HL-60/S4 treated with retinoic acid at 250 ng/mL for 4 days and 3 days (cell line): ENCODE results near the gene COL4A1.

Experiments used
- in situ Hi-C: fragments of 300-500 bp; cut with MboI; formaldehyde crosslinking; loops from 2 replicates; pipeline ENCODE4 v1.7.0; 2022; ENCODE audit warnings: low sequenced_read_pairs

The COL4A1 gene

DNA sequence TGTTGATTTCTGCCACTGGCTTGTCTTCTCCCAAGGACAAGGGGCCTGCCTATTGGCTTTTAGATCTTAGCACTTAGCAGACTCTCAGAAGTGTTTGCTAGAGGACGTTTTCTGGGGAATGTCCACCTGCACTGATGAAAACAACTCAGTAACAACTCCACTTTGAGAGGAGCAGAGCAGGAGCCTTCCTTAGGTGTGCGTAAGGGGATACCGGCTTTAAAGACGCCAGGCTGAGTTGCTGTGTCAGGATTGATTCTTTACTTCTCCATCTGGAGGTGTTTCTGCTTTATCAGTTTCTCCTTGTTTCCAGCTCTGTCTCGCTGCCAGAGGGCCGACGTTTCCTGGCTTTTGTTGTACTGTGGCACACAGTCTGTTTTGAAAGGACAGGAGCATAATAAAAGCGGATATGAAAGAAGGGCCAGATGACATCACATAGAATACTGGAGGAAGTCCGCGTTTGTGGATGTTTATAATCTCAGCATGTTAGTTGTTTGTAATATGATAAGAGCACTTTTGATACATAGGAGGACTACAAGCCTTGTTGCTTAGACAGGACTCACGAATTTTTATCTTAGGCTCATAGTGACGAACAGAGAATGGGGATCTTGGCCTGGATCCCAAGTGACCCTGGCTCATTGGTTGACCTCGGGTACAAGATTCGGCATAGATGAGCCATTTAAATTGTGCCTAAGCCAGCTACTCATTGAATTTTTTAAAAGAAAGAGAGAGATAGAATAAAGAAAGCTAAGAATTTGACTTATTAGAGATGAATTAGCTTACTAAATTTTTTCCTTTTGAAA, 34.7 kb upstream of the COL4A1 start:
- in situ Hi-C loops: no loop called here

DNA sequence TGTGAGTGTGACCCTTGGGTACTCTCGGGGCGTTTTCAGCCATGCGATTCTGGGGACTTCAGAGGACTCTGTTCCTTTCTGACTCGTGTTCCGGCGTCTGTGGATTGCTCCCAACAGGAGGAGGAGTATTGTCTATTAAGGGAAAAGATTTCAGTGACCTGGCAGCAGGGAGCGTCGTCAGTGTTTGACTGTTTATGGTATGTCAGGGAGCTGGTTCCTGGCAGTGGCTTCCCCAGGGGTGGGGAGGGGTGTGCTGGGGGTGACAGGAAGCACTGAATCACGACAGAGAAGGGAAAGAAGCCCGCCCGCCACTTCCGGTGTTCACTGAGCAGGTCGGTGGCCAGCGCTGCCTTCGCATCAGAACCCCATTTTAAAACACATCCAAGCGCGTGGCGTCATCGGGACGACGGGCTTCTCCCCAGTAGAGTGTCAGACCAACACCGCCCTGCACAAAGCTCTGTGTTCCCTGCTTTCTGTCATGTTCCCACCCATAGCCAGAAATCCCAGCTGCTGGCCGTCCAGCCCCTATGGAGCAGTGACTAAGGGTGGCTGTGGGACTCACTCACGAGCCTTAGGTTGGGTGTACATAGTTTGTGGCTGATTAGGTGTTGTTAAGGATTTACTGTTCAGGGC, 34.0 kb upstream of the COL4A1 start:
- in situ Hi-C loops: no loop called here

DNA sequence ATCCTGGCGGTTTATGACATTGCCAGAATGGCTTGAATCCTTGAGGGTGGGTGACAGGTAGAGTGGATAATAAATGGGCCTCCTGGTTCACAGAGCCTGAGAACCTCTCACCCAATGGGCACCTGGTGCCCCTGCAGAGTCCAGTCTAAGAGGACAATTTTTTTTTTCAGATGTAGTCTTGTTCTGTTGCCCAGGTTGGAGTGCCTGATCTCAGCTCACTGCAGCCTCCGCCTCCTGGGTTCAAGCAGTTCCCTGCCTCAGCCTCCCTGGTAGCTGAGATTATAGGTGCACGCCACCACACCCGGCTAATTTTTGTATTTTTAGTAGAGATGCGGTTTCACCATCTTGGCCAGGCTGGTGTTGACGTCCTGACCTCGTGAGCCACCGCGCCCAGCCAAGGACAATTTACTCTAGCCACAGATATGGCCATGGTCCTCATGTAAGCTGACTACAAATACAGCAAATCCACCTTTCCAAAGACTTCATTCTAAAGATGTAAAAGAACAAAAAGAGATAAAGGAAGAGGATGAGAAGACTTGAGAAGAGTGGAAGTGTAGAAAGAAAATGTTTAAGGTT, 33.1 kb upstream of the COL4A1 start:
- in situ Hi-C loops: no loop called here

DNA sequence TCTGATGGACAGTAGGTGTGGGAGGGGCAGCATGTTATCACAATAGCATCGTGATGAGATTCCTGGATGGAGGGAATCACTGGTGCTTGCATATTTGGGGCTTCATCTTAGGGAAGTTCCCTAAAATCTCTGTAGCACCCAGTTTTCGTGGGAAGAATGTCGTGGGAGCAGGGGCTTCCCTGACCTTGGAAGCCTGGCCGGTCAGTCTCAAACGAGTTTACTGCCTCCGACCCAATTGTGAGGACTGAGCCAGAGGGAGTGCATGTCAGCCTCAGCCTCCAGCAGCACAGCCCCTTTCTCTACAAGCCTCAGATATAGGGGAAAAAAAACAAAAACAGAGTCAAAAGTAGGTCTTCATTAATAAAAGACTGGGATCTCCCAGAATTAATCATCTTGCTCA, 32.3 kb upstream of the COL4A1 start:
- in situ Hi-C loops: no loop called here

DNA sequence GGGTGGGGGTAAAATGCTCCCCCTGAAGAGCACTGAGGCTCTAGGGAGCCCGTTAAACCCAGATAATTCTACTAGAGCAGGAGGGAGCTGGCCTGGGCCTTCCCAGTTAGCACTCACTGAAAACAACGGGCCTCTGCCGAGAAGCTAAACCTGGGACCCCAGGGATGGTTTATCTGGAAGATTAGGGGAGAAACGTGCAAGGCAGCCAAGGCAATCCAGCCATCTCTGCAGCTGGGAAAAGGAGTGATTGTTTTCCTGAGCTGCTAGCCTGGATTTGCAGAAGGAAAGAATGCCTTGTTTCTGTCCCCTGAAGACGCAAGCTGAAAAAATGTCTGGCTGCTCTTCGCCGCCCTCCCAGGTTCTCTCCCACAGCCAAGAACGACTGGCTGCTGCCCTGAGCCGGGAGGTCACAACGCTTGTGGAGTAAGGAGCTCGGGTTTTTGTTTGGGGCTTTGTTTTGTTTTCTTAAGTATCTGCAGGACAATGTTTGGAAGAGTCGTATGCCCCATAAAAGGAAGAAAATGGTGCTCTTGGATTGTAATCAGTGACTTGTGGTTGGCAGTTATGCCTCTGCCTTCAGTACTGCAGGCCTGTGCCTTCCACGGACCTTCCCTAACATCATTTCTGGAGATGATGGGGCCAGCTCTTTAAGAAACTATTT, 31.6 kb upstream of the COL4A1 start:
- in situ Hi-C loops: no loop called here

DNA sequence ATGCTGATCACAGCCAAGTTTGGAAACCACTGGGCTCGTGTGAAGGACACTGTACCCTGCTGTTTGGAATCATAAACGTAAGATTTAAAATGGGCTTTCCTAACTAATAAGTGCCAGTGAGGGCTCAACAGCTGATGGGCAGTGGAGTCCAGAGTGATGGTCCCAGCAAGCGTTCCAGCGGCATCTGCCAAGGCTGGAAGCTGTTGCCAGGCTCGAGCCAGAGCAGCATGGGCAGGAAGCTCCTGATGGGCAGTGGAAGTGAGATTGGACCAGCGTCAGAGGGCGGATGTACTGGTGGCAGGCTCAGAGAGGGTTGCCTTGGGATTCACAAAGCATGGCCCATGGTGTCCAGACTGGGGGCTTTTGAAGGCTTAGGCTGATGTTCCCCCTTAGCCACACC, 30.3 kb upstream of the COL4A1 start:
- in situ Hi-C loops: no loop called here

DNA sequence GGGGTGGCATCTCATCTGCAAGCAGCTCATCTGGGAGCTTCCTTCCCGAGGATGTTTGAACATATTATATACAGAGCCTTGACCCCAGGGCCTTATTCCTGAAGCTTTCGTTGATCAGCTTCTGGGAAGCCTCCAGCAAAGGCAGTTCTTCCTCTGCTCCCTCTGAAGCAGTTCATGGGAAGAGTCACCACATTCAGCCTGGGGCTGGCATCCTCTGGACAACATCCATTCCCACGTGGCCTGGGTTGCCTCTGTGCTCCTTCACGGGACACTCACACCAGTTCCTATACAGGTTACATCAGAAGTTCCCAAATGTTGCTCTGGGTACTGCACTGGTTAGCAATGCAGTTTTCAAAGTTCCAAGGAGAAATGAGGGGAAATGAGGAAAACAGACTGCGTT, 29.7 kb upstream of the COL4A1 start:
- in situ Hi-C loops: no loop called here

DNA sequence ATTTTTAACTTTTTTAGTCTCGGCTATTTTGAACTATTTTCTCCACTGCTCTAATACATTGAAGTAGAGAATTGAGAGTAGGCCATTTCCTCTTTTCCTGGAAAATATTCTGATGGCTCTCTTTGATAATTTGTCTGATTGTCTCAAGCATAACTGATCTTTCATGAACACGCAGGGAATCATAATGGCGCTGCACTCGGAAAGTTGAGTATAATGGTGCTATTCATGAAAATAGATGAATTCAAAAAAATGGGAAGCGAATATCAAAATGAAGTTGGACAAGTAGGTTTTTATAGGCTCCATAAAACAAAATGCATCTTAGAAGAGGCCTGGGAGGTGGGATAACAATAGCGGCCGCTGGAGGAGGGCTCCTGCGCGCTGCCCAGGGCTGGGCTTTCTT, 29.2 kb upstream of the COL4A1 start:
- in situ Hi-C loops: no loop called here

DNA sequence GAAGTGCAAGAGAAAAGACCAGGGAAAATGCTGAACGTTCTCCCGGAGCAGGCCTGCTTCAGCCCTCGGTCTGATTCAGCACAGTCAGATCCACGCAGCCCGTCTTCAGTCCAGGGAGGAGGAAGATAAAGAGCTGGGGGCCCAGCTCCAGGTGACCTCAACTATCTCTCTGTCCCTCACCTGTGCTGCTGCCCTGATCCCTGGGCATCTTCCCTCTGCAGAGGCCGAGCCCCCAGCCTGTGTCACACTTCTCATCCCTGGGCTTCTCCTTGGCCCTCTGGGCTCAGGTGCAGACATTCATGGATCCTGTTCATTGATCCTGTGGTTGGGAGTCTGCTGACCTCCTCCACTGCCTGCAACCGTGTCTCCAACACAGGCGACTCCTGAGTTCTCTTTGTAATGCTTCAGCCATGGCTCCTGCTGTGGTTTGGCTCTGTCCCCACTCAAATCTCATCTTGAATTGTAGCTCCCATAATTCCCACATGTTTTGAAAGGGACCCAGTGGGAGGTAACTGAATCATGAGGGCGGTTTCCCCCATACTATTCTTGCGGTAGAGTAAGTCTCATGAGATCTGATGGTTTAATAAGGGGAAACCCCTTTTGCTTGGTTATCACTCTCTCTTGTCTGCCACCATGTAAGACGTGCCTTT, 28.0 kb upstream of the COL4A1 start:
- in situ Hi-C loops: no loop called here

DNA sequence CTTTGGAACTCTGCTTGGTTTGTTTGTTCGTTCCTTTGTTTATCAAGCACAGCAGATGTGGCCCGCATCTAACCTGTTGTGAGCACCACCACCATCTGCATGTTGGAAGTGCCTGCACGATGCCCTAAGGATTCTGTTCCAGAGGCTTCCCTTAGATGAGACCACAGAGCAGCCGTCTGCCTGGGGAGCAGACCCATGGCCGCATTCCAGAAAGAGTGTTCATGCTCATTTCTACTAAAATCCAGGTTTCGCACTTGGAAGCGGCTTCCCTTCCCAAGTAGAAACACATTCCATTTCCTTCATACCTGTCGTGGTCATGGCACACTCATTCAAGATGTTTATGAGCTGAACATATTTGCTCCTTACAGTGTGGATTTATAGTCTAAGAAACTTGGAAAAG, 27.3 kb upstream of the COL4A1 start:
- in situ Hi-C loops: no loop called here

DNA sequence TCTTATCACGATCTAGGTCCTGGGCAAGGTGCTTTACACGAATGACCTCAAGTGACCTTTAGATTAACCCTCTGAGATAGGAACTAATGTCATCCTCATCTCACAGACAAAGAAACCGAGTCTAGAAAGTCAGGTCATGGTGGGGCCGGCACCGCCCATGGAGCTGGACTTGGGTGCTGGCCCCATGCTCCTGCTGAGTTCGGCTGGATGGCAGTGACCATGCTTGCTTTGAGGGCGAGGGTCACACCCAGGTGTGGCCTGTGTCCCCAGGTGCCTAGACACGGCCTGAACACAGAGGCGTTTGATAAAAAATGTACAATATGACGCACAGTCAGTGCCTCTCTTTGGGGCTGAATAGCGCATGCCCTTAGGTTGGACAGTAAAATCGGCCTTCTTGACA, 26.9 kb upstream of the COL4A1 start:
- in situ Hi-C loops: no loop called here

DNA sequence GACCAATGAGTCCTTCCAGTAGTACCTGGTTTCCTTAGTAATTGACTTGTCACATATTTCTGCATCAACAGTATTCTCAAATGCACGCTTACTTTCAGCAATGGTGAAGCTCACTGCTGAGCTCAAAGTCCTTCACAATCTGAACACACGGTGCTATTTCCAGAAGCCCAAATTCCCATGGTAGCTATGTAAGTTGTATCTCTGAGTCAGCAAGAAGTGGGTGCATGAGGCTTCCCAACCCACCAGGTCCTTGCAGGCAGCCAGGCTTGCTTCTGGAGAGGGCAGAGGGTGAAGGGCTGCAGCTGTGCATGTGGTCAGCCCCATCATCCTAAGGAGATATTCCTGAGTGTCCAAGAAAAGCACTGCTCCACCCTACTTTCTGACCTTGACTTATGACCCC, 25.8 kb upstream of the COL4A1 start:
- in situ Hi-C loops: no loop called here

DNA sequence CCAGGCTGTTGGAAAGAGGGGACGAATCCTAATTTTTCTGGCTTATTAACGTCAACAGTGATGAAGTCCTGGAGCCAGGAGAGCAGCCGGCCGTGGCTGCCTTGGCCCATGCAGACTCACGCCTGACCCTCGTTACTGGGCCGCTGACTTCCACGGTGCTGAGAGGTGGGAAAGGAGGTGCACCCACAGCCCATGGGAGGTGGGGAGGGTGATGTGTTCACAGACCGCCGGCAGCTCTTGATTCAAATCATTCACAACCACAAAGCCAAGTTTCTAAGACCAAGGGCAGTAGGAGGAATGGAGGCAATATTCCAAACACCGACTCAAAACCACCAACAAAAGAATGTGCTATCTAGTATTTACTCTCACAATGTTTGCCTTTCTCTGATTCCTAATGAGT, 24.4 kb upstream of the COL4A1 start:
- in situ Hi-C loops: no loop called here

DNA sequence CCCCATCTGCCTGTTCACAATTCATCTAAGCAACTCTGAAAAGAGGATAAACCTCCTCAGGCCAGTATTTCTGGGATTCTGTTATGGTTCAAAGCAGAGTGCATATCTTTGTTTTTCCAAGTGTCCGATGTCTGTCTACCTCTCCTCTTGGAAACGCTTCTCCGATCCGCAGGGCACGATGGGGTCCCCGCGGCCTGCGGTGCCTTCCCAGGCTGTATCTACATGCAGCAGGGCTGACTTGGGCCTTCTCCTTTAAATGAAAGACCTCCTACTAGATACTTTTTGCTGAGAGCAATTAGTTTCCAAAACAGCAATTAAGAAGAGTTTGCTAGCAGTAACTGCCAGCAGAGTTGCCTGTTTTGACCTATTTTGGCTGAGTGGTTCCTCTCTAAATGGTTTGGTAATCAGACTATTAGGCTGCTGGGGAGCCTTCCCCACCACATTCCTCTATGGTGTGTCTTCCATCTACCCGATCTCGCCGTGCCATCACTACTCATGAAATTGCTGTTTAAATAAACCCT, 23.6 kb upstream of the COL4A1 start:
- in situ Hi-C loops: no loop called here

DNA sequence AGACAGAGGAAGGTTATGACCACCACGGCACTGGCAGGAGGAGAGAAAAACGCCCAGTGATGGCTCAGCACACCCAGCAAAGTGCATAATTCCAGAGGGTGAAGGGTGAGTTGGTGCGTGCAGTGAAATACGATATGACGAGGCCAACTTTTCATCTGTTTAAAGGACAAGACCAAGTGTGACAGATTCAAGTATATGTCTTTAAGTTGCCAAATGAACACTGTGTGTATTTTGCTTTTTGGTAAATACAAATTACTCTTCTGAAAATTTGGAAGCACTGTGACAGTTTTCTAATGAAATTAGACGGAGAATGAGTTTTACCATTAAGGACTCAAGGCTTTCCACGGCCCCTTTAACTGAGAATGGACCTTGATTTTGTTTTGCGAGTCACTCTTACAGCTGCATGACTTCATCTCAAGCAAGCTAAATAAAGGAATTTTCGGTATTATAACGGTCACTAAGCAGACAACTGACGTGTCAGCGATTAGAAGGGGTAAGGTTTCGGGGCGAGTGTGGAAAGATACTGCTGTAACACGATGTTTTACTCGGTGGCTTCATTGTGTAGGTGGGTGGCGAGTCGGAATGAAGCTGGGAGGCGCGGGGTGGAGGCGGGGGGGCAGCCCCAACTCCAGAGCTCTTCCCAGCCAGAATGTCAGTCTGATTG, 23.0 kb upstream of the COL4A1 start:
- in situ Hi-C loops: no loop called here

DNA sequence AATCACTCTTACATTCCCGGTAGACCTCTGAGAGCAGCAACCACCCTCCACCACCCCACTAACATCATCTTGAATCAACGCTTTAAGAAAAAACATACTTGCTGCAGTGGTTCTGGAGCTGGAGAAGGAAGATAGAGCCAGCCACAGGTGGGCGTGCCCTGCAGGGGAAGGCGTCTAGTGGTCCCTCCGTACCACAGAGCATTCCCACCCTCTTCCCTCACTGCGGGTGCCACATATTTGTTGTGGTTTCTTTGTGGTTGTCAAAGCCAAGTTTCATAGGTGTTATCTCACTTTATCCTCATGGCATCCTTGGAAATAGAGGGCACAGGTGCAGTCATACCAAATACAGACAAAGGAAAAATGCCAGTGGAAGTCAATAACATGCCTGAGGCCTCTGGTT, 22.3 kb upstream of the COL4A1 start:
- in situ Hi-C loops: no loop called here

DNA sequence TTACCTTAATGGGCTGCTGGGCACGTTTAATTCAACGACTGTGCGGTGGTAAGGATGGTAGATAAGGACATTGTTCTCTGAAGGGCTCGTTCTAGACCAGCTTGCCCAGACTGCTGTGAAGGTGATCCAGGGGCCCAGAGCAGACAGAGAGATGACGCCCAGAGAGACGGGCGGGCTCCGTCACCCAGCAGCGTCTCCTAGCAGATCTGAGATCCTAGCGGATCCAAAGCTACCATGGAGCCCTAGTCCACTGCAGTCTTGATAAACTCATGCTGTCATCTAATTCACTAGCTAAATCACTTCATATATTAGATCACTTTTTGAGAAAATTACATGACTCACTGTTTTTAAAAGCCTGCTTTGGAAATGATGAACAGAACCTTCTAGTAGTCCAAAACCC, 21.6 kb upstream of the COL4A1 start:
- in situ Hi-C loops: no loop called here

DNA sequence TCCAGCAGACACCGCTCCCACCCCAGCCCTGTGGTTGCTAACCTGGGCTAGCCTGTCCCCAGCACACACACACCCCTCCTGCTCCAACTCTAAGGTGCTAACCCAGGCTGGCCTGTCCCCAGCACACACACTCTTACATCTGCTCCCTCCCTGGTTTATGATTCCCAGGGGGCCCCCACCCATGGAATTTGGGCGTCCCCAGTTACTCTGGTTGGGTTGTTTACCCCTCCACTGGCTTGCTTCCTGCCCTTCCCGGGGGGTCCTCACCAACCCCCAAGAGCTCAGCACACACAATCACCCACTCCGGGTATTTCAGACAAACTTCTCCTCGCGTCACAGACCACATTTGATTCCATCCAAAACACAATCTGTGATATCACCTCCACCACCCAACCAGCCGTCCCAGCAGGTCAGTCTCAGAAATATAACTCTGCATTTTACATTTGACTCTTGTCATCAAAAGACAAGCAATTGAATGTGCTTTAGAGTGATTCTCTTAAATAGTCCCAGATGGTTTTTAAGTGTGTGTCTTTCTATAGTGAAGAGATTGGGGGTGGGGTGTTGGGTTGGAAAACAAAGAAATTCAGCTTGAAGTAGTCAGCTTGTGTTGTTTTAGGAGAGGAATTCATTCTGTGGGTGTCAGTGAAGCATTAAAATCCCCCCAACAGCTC, 20.2 kb upstream of the COL4A1 start:
- in situ Hi-C loops: no loop called here

DNA sequence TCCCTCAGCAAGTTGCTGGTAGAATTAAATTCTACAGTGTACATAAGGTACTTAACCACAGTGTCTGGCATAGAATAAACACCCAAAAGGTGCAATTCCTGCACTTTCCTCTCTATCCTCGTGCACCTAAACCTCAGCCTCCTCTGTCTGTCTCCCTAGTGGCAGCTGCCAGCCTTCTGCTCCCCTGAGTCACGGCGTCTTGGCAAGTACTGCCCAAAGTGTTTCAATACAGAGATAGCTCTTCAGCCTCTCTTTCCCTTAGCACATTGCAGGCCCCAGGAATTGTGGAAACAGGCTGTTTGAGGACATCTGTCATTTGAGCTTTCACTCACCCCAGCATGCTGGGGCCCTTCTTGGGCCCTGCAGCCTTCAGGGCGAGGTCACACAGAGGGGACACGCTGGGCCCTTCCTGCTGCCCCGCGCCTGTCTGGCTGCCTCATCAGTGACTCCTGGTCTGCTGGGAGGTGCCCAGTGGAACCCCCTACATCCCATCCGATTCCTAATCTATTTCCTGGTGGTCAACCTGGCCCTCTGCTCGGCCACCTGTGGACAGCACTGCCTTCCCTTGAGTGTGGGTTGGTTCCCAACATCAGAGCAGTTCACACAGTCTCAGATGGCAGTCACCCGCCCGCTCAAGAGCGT, 19.4 kb upstream of the COL4A1 start:
- in situ Hi-C loops: no loop called here
